BE2C (cell line): Measurements from ENCODE around the gene SLC66A2.

ENCODE experiments used
- DNase-seq: peaks from one replicate; pipeline ENCODE4 v3.0.0-alpha.2; 2020
- H3K27me3 ChIP-seq: fragments of 250-450 bp; sonication (Bioruptor Pico); 2 replicates; pipeline ENCODE4 v1.5.1; 2020; ENCODE audit warnings: mild to moderate bottlenecking
- H3K36me3 ChIP-seq: fragments of 250-450 bp; sonication (Bioruptor Pico); 2 replicates; pipeline ENCODE4 v1.5.1; 2020; ENCODE audit warnings: mild to moderate bottlenecking
- H3K4me1 ChIP-seq: fragments of 250-450 bp; sonication (Bioruptor Pico); 2 replicates; pipeline ENCODE4 v1.5.1; 2020
- H3K4me3 ChIP-seq: 2 replicates; pipeline ENCODE4 v1.5.1; 2011; ENCODE audit warnings: low read depth, low read length
- H3K9me3 ChIP-seq: fragments of 250-450 bp; sonication (Bioruptor Pico); 2 replicates; pipeline ENCODE4 v1.5.1; 2020
- CTCF ChIP-seq: IDR thresholded peaks from 2 replicates; pipeline ENCODE4 v1.5.1; 2012; ENCODE audit warnings: mild to moderate bottlenecking, low read depth, low read length

SLC66A2 gene

GRCh38 chr18:79973517-79973916, 22.1 kb upstream of the SLC66A2 start:
- Histone ChIP-seq H3K4me1 (no peaks in the 10 kb centered on the region), H3K4me3 (no peak overlapping the region), H3K9me3 (no peaks in the 10 kb centered on the region), H3K36me3 (peaks cover 22% of the 10 kb centered on the region), H3K27me3 (no peaks in the 10 kb centered on the region)
- TF ChIP-seq CTCF, result no peak
- DNase-seq, result no peak

GRCh38 chr18:79972720-79973119, 21.3 kb upstream of the SLC66A2 start:
- no peak for TF ChIP-seq CTCF
- Histone ChIP-seq H3K36me3 (peaks cover 22% of the 10 kb centered on the region), H3K9me3 (no peaks in the 10 kb centered on the region), H3K27me3 (no peaks in the 10 kb centered on the region), H3K4me3 (no peak overlapping the region), H3K4me1 (no peaks in the 10 kb centered on the region)
- no peak for DNase-seq

- H3K9me3 ChIP-seq, result no peaks in the 10 kb centered on the region
Measured at GRCh38 chr18:79971986-79972385, 20.5 kb upstream of the SLC66A2 start.

GRCh38 chr18:79971211-79971952, 19.9 kb upstream of the SLC66A2 start:
- no peaks in the 10 kb centered on the region for H3K4me1 ChIP-seq
- H3K9me3 ChIP-seq, result no peaks in the 10 kb centered on the region
- DNase-seq, result no peak
- H3K36me3 ChIP-seq, result peaks cover 22% of the 10 kb centered on the region
- H3K27me3 ChIP-seq, result no peaks in the 10 kb centered on the region
- no peak overlapping the region for H3K4me3 ChIP-seq
- no peak for TF ChIP-seq CTCF

More at GRCh38 chr18:79971986-79972385, 20.5 kb upstream of the SLC66A2 start:
- no peaks in the 10 kb centered on the region for H3K27me3 ChIP-seq
- no peak for TF ChIP-seq CTCF
- no peaks in the 10 kb centered on the region for H3K4me1 ChIP-seq
- H3K4me3 ChIP-seq, result no peak overlapping the region
- H3K36me3 ChIP-seq, result peaks cover 22% of the 10 kb centered on the region
- no peak for DNase-seq

GRCh38 chr18:79970419-79971133, 19.1 kb upstream of the SLC66A2 start:
- Histone ChIP-seq H3K4me3 (no peak overlapping the region), H3K27me3 (no peaks in the 10 kb centered on the region), H3K36me3 (peaks cover 21% of the 10 kb centered on the region), H3K9me3 (no peaks in the 10 kb centered on the region), H3K4me1 (no peaks in the 10 kb centered on the region)
- no peak for TF ChIP-seq CTCF
- no peak for DNase-seq
